HG03521 (cell line): ENCODE measurements around the gene BGN.

Experiments used
- ATAC-seq: cut with Tn5 transposase; IDR thresholded peaks from one replicate; pipeline ENCODE4 v1.9.1; 2021; ENCODE audit warnings: mild to moderate bottlenecking, moderate library complexity; ENCODE audit not compliant: unreplicated experiment

Gene BGN

GRCh38 chrX:153524234-153524633 is 29.5 kb downstream of the BGN start:
- no peak for ATAC-seq

DNA sequence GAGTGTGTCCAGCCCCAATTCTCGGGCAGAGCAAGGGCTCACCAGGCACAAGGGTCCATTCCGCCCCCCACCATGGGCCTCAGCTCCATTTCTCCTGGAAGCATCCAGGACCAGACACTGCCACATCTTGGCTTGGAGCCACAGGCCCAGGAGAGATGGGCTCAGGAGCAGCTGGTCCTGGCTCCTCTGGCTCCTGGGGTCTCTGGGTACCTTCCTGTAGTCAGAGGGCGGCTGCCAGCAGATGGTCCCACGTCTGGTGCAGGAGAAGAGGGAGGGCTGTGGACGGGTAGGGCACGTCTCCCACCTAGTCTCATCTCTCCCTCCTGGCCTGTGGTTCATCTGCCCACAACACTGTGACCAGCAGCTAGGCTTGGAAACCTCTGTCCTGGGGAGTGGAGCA is 30.7 kb downstream of the BGN start:
- no peak for ATAC-seq

- ATAC-seq = no peak
Measured at GRCh38 chrX:153526042-153526441, 31.3 kb downstream of the BGN start.

- ATAC-seq = no peak
Measured at GRCh38 chrX:153526801-153527200, 32.0 kb downstream of the BGN start.

GRCh38 chrX:153527208-153527607 is 32.4 kb downstream of the BGN start:
- no peak for ATAC-seq

GRCh38 chrX:153530411-153531129 is 35.8 kb downstream of the BGN start:
- no peak for ATAC-seq

DNA sequence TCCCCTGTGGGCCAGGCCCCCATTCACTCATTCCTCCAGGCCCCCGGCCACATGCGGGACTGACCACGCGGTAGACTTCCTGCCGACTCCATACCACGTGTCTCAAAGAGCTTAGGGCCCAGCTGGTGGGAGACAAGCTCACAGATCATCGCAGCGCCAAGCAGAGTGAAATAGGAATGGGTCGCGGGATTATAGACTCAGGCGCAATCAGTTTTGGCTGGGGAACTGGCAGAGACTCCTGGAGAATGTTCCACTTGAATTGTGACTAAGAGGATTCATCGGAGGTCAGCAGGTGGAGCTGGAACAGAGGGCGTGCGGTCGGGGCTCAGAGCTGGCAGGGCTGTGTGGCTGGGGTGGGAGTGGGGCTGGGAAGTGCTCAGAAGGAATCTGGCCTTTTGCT is 38.3 kb downstream of the BGN start:
- no peak for ATAC-seq

- ATAC-seq = no peak
Measured at GRCh38 chrX:153537080-153537479, 42.3 kb downstream of the BGN start.

DNA sequence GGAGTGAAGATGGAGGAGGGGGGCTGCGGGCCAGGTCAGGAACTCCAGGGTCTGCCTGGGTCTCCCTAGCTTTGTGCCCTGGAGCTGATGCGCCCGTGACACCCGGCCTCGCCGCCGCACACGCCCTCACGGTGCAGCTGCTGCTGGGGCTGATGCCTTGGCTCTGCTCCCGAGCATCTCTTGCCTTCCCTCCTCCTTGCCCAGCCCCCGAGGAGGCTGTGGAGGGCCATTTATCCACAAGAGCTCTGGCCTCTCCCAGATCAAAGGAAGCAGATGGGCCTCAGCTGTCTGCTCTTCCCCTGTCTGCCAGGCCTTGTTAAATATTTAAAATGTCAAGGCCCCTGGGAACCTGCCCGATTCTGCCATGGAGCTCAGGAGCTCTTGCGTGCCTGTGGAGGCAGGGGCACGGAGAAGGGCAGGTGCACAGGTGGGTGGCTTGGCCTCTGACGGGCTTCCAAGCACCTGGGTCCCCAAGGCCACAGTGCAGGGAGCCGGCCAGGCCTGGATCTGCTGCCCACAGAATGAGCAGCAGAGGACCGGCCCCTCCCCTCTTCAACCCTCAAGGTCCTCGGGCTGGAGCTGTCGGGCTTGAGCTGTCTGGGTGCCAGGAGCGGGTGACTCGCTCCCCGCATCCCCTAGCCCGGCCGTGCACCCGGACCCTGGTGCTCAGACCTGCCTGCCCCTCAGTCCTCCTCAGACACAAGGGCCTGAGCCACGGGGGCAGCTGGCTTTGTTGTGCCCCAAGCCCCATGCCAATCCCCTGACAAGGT is 42.9 kb downstream of the BGN start:
- ATAC-seq = no peak

DNA sequence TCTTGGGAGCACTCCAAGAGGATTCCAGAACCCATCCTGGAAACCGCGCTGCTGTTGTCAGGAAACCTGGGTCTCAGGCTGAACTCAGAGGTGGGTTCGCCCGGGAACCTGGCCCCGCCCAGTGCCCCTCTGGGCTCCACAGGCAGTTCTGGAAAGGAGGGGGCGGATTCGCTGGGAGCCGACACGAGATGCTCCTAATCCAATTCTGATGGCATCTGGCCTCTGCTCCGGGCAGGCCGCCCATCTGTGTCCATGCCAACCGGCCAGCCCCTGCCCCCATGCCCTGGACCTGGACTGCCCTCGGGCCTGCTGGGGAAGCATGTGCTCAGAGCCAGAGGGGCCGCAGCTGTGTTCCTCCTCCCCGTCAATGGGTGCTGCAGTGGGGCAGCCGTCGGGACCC is 43.6 kb downstream of the BGN start:
- ATAC-seq = no peak

GRCh38 chrX:153539171-153539978 is 44.6 kb downstream of the BGN start:
- no peak for ATAC-seq

- ATAC-seq = no peak
Measured at GRCh38 chrX:153539979-153540358, 45.2 kb downstream of the BGN start.

GRCh38 chrX:153544727-153545126 is 49.9 kb downstream of the BGN start:
- ATAC-seq = no peak

DNA sequence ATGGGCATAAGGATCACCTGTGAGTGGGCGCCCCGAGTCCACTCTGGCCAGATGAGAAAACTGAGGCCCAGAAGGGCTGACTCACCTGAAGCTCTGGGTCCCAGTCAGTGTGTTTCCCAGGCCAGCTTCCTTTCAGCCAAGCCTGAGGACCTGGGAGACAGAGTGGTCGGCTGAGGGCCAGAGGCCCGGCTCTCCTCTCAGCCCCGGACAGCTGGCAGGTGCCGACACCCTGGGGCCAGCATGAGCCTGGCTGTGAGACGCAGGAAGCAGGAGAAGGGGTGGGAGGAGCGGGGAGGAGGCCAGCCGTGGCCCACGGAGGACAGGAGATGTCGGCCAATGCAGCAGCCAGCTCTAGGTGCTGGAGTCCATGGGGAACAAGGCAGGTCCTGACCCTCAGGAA is 51.6 kb downstream of the BGN start:
- no peak for ATAC-seq

DNA sequence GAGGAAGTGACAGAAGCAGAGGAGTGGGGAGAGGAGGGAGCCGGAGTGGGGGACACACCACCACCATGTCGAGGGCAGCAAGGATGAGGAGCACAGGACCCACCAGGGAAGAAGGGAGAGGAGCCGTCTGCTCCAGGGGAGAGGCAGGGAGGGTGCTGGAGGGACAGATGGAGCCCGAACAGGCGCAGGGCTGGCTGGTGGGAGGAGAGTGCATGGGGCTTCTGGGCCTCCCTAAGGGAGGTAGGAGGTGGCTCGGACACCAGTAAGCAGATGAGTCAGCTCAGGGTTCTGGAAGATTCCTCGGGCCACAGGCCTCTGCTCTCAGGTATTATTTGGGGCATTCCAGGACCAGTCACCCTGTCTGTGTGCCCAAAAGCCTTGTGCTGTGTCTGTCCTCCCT is 52.4 kb downstream of the BGN start:
- no peak for ATAC-seq

GRCh38 chrX:153549231-153549630 is 54.5 kb downstream of the BGN start:
- ATAC-seq = no peak

GRCh38 chrX:153549807-153550206 is 55.0 kb downstream of the BGN start:
- no peak for ATAC-seq

GRCh38 chrX:153551135-153551534 is 56.4 kb downstream of the BGN start:
- ATAC-seq = no peak

- ATAC-seq = no peak
Measured at GRCh38 chrX:153554519-153555167, 59.9 kb downstream of the BGN start.

DNA sequence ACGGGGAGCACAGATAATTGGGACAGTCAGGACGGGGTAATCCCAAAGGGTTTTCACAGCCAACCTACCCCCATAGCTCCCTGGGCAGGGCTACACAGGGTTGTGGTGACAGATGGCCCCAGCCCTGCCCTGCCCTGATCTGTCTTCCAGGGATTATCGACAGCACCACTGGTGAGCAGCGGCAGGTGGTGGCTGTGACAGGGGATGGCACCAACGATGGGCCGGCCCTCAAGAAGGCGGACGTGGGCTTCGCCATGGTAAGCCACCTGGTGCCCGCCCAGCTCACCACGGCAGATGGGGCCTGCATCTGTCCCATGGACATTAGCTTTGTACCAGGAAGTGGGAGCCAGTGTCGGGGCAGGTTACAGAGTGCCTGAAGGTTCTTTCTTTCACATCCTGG is 62.0 kb downstream of the BGN start:
- no peak for ATAC-seq

DNA sequence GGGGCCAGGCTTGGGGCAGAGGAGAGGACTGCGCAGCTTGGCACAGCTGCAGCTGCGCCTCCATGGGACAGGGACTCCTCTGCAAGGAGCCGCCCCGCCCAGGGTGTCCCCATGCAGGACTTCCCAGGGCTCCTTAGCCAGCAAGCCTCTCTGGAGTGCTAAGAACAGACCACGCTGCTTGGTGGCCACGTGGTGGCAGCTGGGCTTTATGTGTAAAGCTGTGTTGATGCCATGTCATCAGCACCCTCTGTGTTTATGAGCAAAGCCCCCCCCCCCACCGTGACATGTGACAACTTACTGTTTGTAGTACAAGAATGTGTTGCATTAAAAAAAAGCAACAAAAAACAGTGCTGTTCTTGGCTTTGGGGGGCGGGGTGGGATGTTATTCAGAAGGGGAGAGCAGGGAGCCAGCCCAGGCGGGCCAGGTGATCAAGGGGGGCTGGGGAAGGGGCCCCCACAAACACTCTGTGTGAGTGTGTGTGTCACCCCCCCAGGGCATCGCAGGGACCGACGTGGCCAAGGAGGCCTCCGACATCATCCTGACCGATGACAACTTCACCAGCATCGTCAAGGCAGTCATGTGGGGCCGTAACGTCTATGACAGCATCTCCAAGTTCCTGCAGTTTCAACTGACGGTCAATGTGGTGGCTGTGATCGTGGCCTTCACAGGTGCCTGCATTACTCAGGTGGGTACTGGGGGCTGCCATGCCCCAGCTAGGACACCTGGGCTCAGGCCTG is 63.0 kb downstream of the BGN start:
- ATAC-seq = no peak
